Calu3 (cell line): Measurements from ENCODE around the gene NPHP1. TPM values are rescaled to one million over a fixed set of nuclear protein-coding genes. Genes with fewer than 3 reads are reported as not detected.

Experiments used
- BruUV-seq: library from RNA; stranded (reverse); fragments of 400-500 nt; replicated peaks from 2 replicates; lab custom pipeline; 2021; lab: Mats Ljungman, UMichigan
- CTCF ChIA-PET: fragments of 300-600 bp; sonication (Branson Sonifier 250); formaldehyde crosslinking; loops from one replicate; lab custom pipeline; 2022; ENCODE audit warnings: antibody characterized with exemption; lab: Charles Lee
- DNase-seq: peaks from one replicate; pipeline ENCODE4 v3.0.0; 2022
- H3K27ac Mint-ChIP-seq: one replicate; pipeline ENCODE4 v1.8.0; 2022; ENCODE audit warnings: mixed read lengths; ENCODE audit not compliant: unreplicated experiment
- H3K27me3 Mint-ChIP-seq: one replicate; pipeline ENCODE4 v1.8.0; 2022; ENCODE audit warnings: mixed read lengths; ENCODE audit not compliant: unreplicated experiment
- H3K36me3 Mint-ChIP-seq: one replicate; pipeline ENCODE4 v1.8.0; 2022; ENCODE audit warnings: mild to moderate bottlenecking, moderate library complexity, mixed read lengths; ENCODE audit not compliant: insufficient read depth, unreplicated experiment
- H3K4me1 Mint-ChIP-seq: one replicate; pipeline ENCODE4 v1.8.0; 2022; ENCODE audit warnings: mild to moderate bottlenecking, low read depth, mixed read lengths; ENCODE audit not compliant: unreplicated experiment
- H3K4me3 Mint-ChIP-seq: one replicate; pipeline ENCODE4 v1.8.0; 2022; ENCODE audit warnings: mild to moderate bottlenecking, low read depth, moderate library complexity, mixed read lengths; ENCODE audit not compliant: unreplicated experiment
- H3K9me3 Mint-ChIP-seq: one replicate; pipeline ENCODE4 v1.8.0; 2022; ENCODE audit warnings: low read depth, mixed read lengths; ENCODE audit not compliant: unreplicated experiment
- intact Hi-C: fragments of 100-400 bp; cut with micrococcal nuclease; formaldehyde crosslinking; loops from one replicate; pipeline ENCODE4 v1.10.0; 2022; ENCODE audit not compliant: unreplicated experiment
- total RNA-seq: library from RNA; stranded (reverse); gene quantifications from 2 replicates; pipeline ENCODE4 v1.2.3, GENCODE V29; 2022
- TF ChIP-seq, protein P1 (sequence below): fragments of 200-600 bp; IDR thresholded peaks from one replicate; pipeline ENCODE4 v1.8.0; 2022; ENCODE audit warnings: antibody characterized with exemption; ENCODE audit not compliant: unreplicated experiment

NPHP1 gene
- total RNA-seq, 1 experiment from 2014 or later = 6.4 TPM

DNA sequence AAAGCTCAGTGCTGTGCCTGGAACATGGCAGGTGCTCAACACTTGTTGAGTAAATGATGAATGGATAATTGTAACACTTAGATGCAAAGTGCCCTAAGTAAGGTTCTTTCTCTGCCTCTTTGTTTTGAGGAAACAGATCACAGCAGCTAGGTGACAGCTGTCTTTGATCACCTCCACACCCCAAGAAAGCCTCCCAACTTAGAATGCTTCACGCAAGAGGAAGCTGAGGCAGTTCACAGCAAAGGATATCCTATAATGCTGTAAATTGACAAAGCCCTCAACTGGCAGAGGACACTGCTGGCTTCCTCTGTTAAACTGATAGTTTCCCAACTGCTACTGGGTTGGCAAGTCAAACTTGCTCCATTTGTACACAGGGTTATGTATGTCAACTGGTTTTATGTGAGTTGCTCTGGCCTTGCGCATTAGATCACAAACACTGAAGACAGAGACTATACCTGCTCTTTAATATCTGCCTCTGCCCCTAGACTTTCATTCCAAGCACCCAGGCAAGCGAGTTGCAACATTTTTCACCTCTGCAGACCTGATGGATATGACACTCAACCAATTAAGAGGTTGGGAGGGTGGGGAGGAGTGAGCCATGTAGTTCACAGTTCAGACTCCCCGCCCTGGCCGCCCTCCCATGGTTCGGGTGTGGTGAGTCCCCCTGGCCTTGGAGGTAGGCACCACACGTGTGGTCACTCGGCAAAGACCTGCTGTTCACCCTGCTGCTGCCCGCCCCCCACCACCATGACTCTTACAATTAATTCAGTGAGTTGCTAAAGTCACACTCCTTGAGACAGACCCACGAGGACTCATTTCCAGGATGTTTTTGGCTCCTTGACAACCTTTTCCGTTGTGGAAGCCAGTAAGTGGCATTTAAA lies 84.4 kb downstream of the NPHP1 start:
- Mint-ChIP-seq H3K9me3 (no peaks in the 10 kb centered on the region), H3K27ac (no peak overlapping the region), H3K4me3 (no peak overlapping the region), H3K36me3 (peaks cover 13% of the 10 kb centered on the region), H3K4me1 (peaks cover 9% of the 10 kb centered on the region), H3K27me3 (no peaks in the 10 kb centered on the region)
- CTCF ChIA-PET = no interaction called here
- intact Hi-C loops = no loop called here
- no TSS peak for BruUV-seq
- DNase-seq = no peak
- TF ChIP-seq, protein P1, sequence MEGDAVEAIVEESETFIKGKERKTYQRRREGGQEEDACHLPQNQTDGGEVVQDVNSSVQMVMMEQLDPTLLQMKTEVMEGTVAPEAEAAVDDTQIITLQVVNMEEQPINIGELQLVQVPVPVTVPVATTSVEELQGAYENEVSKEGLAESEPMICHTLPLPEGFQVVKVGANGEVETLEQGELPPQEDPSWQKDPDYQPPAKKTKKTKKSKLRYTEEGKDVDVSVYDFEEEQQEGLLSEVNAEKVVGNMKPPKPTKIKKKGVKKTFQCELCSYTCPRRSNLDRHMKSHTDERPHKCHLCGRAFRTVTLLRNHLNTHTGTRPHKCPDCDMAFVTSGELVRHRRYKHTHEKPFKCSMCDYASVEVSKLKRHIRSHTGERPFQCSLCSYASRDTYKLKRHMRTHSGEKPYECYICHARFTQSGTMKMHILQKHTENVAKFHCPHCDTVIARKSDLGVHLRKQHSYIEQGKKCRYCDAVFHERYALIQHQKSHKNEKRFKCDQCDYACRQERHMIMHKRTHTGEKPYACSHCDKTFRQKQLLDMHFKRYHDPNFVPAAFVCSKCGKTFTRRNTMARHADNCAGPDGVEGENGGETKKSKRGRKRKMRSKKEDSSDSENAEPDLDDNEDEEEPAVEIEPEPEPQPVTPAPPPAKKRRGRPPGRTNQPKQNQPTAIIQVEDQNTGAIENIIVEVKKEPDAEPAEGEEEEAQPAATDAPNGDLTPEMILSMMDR = no peak

DNA sequence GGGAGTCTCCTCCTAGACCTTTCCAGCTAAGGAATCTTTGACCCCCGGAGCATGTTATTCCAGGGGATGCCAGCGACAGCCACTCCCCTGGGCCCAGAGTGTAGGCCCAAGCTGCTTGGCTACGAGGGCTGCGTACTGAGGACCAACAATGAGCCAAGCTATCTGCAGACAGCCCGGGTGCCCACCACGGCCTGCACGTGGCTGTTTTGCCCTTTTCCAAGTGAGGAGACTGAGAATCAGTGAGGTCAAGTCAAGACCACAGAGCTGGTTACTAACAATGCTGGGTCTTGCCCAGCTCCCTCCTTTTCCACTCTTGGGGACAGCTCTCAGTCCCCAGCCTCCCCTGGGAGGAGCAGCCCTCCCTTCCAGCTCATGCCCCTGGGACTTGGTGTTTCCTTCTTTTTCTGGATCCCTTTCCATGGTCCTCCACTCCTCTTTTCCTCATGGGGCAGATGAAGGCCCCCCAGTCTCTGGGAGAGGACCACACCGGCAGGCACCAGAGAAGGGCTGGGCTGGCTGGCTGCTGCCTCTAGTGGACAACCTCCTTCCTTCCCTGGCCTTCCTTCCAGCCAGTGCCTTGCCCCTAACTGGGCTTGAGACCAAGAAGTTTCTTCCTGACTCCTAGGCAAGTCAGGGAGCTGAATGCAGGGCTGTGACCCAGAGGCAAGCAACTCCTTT lies 88.6 kb downstream of the NPHP1 start:
- Mint-ChIP-seq H3K27ac (peak overlapping the region; percentile 87), H3K27me3 (no peaks in the 10 kb centered on the region), H3K4me3 (peak overlapping the region; percentile 84), H3K9me3 (no peaks in the 10 kb centered on the region), H3K36me3 (peaks cover 43% of the 10 kb centered on the region), H3K4me1 (peaks cover 42% of the 10 kb centered on the region)
- intact Hi-C loops = no loop called here
- TF ChIP-seq, protein P1 = peak; percentile 61
- peak; percentile 67 for DNase-seq
- CTCF ChIA-PET = interaction anchor here (1.1 to 4.1 kb wide), 3 partner anchors 8 to 15 kb away, joined by 3 to 34 read pairs (median 4); no protein-coding TSS in a partner anchor
- BruUV-seq = TSS peak; percentile 35

DNA sequence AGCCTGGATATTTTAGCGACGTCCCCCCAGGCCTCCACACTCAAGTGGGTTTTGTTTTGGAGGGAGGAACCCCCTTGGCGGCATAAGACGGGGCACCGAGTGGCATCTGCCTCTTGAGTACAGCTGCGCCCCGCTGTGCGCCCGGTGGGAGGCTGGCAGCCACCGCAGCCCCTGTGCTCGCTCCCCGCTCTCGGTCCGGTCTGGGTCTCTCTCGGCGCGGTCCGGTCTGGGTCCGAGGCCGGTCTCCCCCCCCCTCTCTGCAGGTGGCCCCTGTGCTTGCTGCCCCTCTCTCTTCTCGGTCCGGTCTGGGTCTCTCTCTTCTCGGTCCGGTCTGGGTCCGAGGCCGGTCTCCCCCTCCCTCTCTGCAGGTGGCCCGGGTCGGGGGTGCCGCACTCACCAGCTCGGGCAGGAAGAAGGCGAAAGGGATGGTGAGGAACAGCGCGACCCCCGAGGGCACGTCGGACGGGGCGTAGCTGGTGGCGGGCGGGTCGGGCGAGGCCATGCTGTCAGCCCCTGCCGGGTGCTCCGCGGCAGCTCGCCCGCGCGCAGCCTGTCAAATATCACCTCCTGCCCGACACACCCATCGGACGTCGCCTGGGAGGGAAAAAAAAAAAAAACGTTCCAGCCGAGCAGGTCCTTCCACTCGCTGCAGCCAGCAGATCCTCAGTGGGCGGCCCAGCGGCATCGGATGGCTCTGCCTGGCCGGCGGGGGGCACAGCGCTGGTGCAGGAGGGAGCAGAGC lies 89.4 kb downstream of the NPHP1 start, which contains the start of gene MALL:
Gene MALL, minus strand, starts transcription at position 532 of the 742 bp plus-strand sequence. Its CDS starts 30 bp downstream, at position 502.
- no peaks in the 10 kb centered on the region for H3K27me3 Mint-ChIP-seq
- H3K36me3 Mint-ChIP-seq = peaks cover 43% of the 10 kb centered on the region
- no peaks in the 10 kb centered on the region for H3K9me3 Mint-ChIP-seq
- peaks cover 45% of the 10 kb centered on the region for H3K4me1 Mint-ChIP-seq
- intact Hi-C loops = loop anchor here (2.0 kb wide), 1 partner anchor 41 kb away; no protein-coding TSS in a partner anchor
- peak within 1 kb of the TSS; percentile 84 for H3K4me3 Mint-ChIP-seq
- peak within 1 kb of the TSS; percentile 87 for H3K27ac Mint-ChIP-seq
- TF ChIP-seq, protein P1 = no peak
- peak; percentile 82 for DNase-seq
- CTCF ChIA-PET = interaction anchor here (0.7 to 4.1 kb wide), 5 partner anchors 8 to 1121 kb away, joined by 3 to 34 read pairs (median 4); no protein-coding TSS in a partner anchor
- no TSS peak for BruUV-seq

DNA sequence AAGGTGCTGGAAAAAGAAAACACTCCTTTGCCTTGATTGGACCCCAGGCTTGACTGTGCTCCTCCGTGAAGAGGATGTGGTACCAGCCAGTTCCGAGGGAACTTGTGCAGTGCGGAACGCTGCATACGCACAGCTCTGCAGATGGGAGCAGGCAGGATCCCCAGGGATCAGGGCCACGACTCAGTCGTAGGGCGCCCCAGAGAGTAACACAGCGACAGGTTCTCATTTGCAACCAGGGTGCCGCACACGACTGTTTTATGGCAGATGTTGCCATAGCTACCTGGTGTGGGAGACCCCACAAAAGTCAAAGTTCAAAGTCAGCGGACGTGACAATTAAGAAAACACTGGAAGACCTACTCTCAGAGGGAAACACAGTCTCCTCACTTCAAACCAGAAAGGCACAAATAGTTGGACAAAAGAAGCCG lies 90.0 kb downstream of the NPHP1 start:
- intact Hi-C loops = loop anchor here (2.0 kb wide), 1 partner anchor 42 kb away; no protein-coding TSS in a partner anchor
- no peaks in the 10 kb centered on the region for H3K9me3 Mint-ChIP-seq
- TF ChIP-seq, protein P1 = no peak
- no peaks in the 10 kb centered on the region for H3K27me3 Mint-ChIP-seq
- H3K4me3 Mint-ChIP-seq = peak overlapping the region; percentile 84
- DNase-seq = peak; percentile 53
- peaks cover 43% of the 10 kb centered on the region for H3K36me3 Mint-ChIP-seq
- peaks cover 51% of the 10 kb centered on the region for H3K4me1 Mint-ChIP-seq
- H3K27ac Mint-ChIP-seq = peak overlapping the region; percentile 87
- BruUV-seq = TSS peak; percentile 95
- CTCF ChIA-PET = interaction anchor here (4.1 kb wide), 1 partner anchor 8 kb away, joined by 34 read pairs; no protein-coding TSS in a partner anchor
